Left hindlimb (tissue), 1 donor: ENCODE results near the gene TEX264.

Source experiments
- DNase-seq: peaks from one replicate; pipeline ENCODE4 v3.0.0-alpha.2; 2018

Gene TEX264

GRCh38 chr3:51675201-51675611 is 4.2 kb downstream of the TEX264 start:
- DNase-seq = no peak

- no peak for DNase-seq
Measured at GRCh38 chr3:51676102-51676640, 5.1 kb downstream of the TEX264 start.

GRCh38 chr3:51677358-51677757 is 6.3 kb downstream of the TEX264 start:
- DNase-seq = no peak

- peak; percentile 8 for DNase-seq
Measured at GRCh38 chr3:51678186-51678585, 7.1 kb downstream of the TEX264 start.

- no peak for DNase-seq
Measured at GRCh38 chr3:51678641-51679040, 7.6 kb downstream of the TEX264 start.

- no peak for DNase-seq
Measured at GRCh38 chr3:51679318-51679717, 8.3 kb downstream of the TEX264 start.

GRCh38 chr3:51679777-51680176 is 8.7 kb downstream of the TEX264 start:
- DNase-seq = peak; percentile 10

- DNase-seq = no peak
Measured at GRCh38 chr3:51680196-51680595, 9.1 kb downstream of the TEX264 start.

- no peak for DNase-seq
Measured at GRCh38 chr3:51680663-51681230, 9.7 kb downstream of the TEX264 start.

GRCh38 chr3:51681453-51681852 is 10.4 kb downstream of the TEX264 start:
- DNase-seq = no peak

GRCh38 chr3:51682079-51682478 is 11.0 kb downstream of the TEX264 start:
- peak; percentile 73 for DNase-seq

GRCh38 chr3:51682526-51682925 is 11.5 kb downstream of the TEX264 start:
- no peak for DNase-seq

- no peak for DNase-seq
Measured at GRCh38 chr3:51683566-51683965, 12.5 kb downstream of the TEX264 start.

GRCh38 chr3:51684971-51685751 is 14.1 kb downstream of the TEX264 start:
- DNase-seq = no peak

- no peak for DNase-seq
Measured at GRCh38 chr3:51686056-51686455, 15.0 kb downstream of the TEX264 start.

GRCh38 chr3:51686512-51687215 is 15.6 kb downstream of the TEX264 start:
- DNase-seq = peak; percentile 56

- no peak for DNase-seq
Measured at GRCh38 chr3:51687431-51688205, 16.6 kb downstream of the TEX264 start.

- no peak for DNase-seq
Measured at GRCh38 chr3:51688206-51688600, 17.2 kb downstream of the TEX264 start.

GRCh38 chr3:51691021-51691420 is 20.0 kb downstream of the TEX264 start:
- no peak for DNase-seq

- no peak for DNase-seq
Measured at GRCh38 chr3:51691949-51692348, 20.9 kb downstream of the TEX264 start.

GRCh38 chr3:51692980-51693395 is 21.9 kb downstream of the TEX264 start:
- DNase-seq = no peak

GRCh38 chr3:51696954-51697353 is 25.9 kb downstream of the TEX264 start:
- no peak for DNase-seq

GRCh38 chr3:51698209-51698608 is 27.2 kb downstream of the TEX264 start:
- no peak for DNase-seq
